OCI-LY1 (cell line): ENCODE measurements around the gene SAP30L.

ENCODE experiments used
- EZH2 ChIP-seq: fragments of 200-600 bp; sonication (generic), shearing (Covaris generic); IDR thresholded peaks from 2 replicates; pipeline ENCODE4 v1.8.0; 2017; ENCODE audit warnings: borderline replicate concordance, mixed run types, mild to moderate bottlenecking, antibody characterized with exemption, low read length, moderate library complexity, mixed read lengths
- TF ChIP-seq, protein P1 (sequence below): fragments of 200-600 bp; sonication (generic), shearing (Covaris generic); IDR thresholded peaks from 2 replicates; pipeline ENCODE4 v1.5.1; 2017; ENCODE audit warnings: mild to moderate bottlenecking, antibody characterized with exemption, low read length, moderate library complexity, mixed read lengths

DNA sequence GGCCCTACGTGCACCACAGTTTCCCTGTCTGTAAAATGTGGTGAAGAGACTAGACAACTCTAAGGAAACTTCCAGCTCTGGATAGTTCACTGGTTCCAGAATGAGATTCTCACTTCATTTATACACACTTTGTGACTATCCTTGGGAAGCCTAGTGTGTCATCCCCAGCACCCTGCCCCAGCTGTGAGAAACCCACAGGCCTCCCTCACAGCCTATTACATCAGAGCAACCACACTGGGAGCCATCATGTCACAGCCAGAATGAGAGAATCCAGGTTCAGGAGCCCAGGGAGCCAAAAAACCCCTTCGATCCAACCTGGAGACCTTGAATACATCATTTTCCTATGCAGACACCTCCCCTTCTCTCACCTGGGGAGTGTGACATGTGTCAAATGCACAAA lies 53.2 kb downstream of the SAP30L start:
- TF ChIP-seq, protein P1, sequence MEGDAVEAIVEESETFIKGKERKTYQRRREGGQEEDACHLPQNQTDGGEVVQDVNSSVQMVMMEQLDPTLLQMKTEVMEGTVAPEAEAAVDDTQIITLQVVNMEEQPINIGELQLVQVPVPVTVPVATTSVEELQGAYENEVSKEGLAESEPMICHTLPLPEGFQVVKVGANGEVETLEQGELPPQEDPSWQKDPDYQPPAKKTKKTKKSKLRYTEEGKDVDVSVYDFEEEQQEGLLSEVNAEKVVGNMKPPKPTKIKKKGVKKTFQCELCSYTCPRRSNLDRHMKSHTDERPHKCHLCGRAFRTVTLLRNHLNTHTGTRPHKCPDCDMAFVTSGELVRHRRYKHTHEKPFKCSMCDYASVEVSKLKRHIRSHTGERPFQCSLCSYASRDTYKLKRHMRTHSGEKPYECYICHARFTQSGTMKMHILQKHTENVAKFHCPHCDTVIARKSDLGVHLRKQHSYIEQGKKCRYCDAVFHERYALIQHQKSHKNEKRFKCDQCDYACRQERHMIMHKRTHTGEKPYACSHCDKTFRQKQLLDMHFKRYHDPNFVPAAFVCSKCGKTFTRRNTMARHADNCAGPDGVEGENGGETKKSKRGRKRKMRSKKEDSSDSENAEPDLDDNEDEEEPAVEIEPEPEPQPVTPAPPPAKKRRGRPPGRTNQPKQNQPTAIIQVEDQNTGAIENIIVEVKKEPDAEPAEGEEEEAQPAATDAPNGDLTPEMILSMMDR: no peak
- TF ChIP-seq EZH2: no peak
